Stimulated activated CD8-positive, alpha-beta memory T cell treated with anti-CD3 and anti-CD28 coated beads, Interleukin-12 subunit alpha, Interleukin-12 subunit beta, amount 100 ng/mL, for 1 hour (primary cell): ENCODE data around the gene YPEL1.
"Not testable (repeated sequence)": the region's sequence is repeated elsewhere in the genome, so short reads cannot be mapped to it uniquely, and the experiment has no call there.

Experiments used
- DNase-seq: peaks from one replicate; pipeline ENCODE4 v3.0.0-alpha.2; 2020; ENCODE audit warnings: low read depth

Gene YPEL1

GRCh38 chr22:21721195-21721852 lies 14.3 kb downstream of the YPEL1 start:
- DNase-seq, result not testable (repeated sequence)

- not testable (repeated sequence) for DNase-seq
These were observed 15.3 kb downstream of the YPEL1 start for GRCh38 chr22:21720191-21720859.

GRCh38 chr22:21719024-21719423 lies 16.6 kb downstream of the YPEL1 start:
- no peak for DNase-seq

GRCh38 chr22:21718499-21718898 lies 17.1 kb downstream of the YPEL1 start:
- DNase-seq, result no peak

GRCh38 chr22:21716395-21717122 lies 19.0 kb downstream of the YPEL1 start:
- not testable (repeated sequence) for DNase-seq

GRCh38 chr22:21714786-21715185 lies 20.8 kb downstream of the YPEL1 start:
- no peak for DNase-seq

- no peak for DNase-seq
These were observed 21.4 kb downstream of the YPEL1 start for GRCh38 chr22:21714059-21714770.

GRCh38 chr22:21713428-21714058 lies 22.1 kb downstream of the YPEL1 start:
- DNase-seq, result no peak

- peak; percentile 38 for DNase-seq
These were observed 22.7 kb downstream of the YPEL1 start for GRCh38 chr22:21712751-21713427.

- DNase-seq, result no peak
These were observed 23.7 kb downstream of the YPEL1 start for GRCh38 chr22:21711851-21712250.

- DNase-seq, result no peak
These were observed 25.4 kb downstream of the YPEL1 start for GRCh38 chr22:21710156-21710555.

- no peak for DNase-seq
These were observed 25.9 kb downstream of the YPEL1 start for GRCh38 chr22:21709688-21710087.

- DNase-seq, result no peak
These were observed 26.6 kb downstream of the YPEL1 start for GRCh38 chr22:21708960-21709359.

- DNase-seq, result no peak
These were observed 27.9 kb downstream of the YPEL1 start for GRCh38 chr22:21707677-21708076.

GRCh38 chr22:21703684-21704316 lies 31.8 kb downstream of the YPEL1 start:
- DNase-seq, result no peak

- no peak for DNase-seq
These were observed 32.6 kb downstream of the YPEL1 start for GRCh38 chr22:21702700-21703683.

GRCh38 chr22:21702094-21702493 lies 33.5 kb downstream of the YPEL1 start:
- no peak for DNase-seq

GRCh38 chr22:21701384-21701971 lies 34.1 kb downstream of the YPEL1 start:
- DNase-seq, result no peak

GRCh38 chr22:21700822-21701221 lies 34.8 kb downstream of the YPEL1 start:
- DNase-seq, result no peak
